Coronary artery (tissue), 2 donors: Measurements from ENCODE around the gene CCL3.
"Not testable (repeated sequence)": the region's sequence is repeated elsewhere in the genome, so short reads cannot be mapped to it uniquely, and the experiment has no call there.

Experiments used
- DNase-seq: peaks from one replicate; pipeline ENCODE4 v3.0.0-alpha.2; 2017; ENCODE audit warnings: low spot score
- H3K27ac ChIP-seq, 2 donors: fragments of 200-600 bp; sonication (generic); one replicate each; pipeline ENCODE4 v1.5.1; 2016 to 2019
- H3K4me3 ChIP-seq: fragments of 200-600 bp; sonication (generic); 2 replicates; pipeline ENCODE4 v1.5.1; 2016; ENCODE audit warnings: mild to moderate bottlenecking, moderate library complexity
- TF ChIP-seq, protein P1 (sequence below): fragments of 200-600 bp; sonication (generic); IDR thresholded peaks from one replicate; pipeline ENCODE4 v1.5.1; 2019; ENCODE audit warnings: antibody characterized with exemption

The CCL3 gene

DNA sequence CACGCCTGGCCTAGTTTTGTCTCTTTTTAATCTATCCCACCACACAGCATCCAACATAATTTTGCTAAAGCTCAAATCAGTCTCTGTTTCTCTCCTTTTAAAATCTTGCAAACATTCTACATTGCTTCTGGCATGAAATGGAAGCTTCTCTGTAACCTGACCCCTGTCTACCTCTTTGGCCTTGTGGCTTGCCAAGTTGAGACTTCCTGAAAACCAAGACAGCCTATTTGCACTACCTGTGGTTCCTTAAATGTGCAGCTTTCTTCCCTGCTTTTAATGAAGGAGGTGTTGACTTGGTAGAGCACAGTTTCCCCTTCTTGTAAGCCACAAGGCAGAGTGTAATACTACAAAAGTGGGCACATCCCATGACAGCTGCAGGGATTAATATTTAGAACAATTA is 6.0 kb upstream of the CCL3 start:
- no peak for DNase-seq
- Histone ChIP-seq H3K4me3 (no peak overlapping the region), H3K27ac (no peak overlapping the region)
- TF ChIP-seq, protein P1, sequence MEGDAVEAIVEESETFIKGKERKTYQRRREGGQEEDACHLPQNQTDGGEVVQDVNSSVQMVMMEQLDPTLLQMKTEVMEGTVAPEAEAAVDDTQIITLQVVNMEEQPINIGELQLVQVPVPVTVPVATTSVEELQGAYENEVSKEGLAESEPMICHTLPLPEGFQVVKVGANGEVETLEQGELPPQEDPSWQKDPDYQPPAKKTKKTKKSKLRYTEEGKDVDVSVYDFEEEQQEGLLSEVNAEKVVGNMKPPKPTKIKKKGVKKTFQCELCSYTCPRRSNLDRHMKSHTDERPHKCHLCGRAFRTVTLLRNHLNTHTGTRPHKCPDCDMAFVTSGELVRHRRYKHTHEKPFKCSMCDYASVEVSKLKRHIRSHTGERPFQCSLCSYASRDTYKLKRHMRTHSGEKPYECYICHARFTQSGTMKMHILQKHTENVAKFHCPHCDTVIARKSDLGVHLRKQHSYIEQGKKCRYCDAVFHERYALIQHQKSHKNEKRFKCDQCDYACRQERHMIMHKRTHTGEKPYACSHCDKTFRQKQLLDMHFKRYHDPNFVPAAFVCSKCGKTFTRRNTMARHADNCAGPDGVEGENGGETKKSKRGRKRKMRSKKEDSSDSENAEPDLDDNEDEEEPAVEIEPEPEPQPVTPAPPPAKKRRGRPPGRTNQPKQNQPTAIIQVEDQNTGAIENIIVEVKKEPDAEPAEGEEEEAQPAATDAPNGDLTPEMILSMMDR = no peak

DNA sequence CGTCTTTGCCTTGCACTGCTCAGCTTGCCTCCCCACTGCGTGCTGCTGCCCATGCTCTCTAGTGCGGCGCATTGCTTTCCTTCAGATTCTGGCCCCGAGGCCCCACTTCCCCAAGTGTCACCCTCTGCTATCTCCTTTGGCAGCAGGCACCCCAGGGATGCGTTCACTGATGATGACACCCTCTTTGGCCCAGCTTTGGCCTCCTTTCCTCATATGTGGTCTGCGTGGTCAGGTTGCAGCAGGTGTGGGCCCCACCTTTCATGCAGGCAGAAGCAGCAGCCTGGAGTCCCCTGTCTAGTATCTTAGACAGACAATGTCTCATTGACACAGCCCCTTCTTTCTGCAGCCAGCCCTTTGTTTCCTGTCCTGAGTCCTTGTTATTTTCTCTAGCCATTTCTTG is 4.8 kb upstream of the CCL3 start:
- no peak overlapping the region for H3K4me3 ChIP-seq
- DNase-seq = no peak
- TF ChIP-seq, protein P1 = no peak
- H3K27ac ChIP-seq = no peak overlapping the region

DNA sequence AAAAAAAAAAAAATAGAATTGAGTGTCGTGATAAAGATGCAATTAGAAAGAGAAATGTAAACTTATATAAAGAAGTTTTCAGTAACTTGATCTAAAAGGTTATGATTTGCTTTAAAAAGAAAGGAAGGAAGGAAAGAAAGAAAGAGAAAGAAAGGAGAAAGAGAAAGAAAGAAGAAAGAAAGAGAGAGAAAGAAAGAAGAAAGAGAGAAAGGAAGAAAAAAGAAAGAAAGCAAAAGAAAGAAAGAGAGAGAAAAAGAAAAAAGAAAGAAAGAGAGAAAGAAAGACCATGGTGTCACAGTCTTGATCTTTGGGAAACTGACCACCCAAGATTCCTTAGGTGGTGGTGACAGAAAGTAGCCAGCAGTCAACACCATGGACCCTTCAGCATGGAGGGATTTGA is 4.3 kb upstream of the CCL3 start:
- TF ChIP-seq, protein P1 = no peak
- Histone ChIP-seq H3K4me3 (no peak overlapping the region), H3K27ac (no peak overlapping the region)
- no peak for DNase-seq

DNA sequence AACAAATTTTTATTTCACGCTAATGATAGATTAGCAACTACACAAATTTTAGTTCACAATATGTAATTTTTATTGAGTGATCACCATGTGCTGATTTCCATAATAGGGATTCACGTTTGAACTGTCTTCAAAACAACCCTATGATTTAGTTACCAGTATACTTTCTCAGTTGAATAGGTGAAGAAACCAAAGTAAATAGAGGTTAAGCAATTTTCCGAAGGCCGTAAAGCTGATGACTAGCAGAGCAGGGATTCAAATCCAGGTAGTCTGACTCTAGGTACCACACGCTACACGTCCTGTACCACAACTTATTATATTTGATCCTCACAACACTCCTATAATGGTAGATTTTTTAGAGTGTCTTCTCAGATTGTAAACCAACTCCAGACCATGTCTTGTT is 2.8 kb upstream of the CCL3 start:
- not testable (repeated sequence) for DNase-seq, H3K27ac ChIP-seq, H3K4me3 ChIP-seq

DNA sequence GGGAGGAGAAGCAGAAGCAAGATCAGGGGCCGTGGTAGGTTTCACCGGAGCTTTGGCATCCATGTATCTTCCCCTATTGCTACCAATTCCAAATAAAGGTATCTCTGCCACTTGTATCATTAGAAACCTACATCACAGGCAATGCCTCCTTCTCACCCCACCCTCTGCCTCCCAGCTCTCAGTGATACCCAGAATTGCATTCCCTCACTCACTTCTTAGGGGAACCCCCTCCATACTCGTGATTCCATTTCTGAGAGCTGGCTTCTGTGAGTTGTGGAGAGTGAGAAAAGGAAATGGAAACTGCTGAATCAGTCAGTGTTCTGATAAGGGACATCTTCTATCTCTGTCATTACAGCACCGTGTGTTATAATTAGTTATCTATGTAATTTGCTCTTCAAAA is 2.3 kb upstream of the CCL3 start:
- no peak overlapping the region for H3K4me3 ChIP-seq
- TF ChIP-seq, protein P1 = no peak
- H3K27ac ChIP-seq = no peak overlapping the region
- no peak for DNase-seq

DNA sequence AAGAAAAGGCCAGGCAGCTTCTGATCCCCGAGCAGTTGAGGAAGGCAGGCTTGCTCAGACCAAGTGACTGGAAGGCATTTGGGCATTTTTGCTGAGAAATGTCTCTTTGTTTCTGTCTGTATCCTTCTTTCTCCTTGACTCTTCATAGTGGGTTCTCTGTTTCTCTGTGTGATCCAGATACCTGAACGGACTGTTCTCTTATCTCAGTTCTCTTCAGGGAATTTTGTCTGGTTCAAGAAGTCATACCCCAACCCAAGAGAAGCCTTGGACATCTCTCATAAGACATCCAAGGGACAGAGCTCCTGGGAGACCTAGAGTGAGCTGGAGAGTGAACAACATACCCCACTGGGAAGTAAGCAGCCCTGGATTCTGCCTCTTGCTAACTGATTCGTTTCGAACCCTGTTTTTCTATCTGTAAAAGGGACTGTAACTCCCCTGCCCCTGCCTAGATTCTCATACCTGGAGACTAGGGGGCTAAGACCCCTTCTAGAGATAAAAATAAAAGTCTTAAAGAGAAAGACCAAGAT is 541 bp downstream of the CCL3 start:
- H3K27ac ChIP-seq = no peak overlapping the region
- DNase-seq = no peak
- TF ChIP-seq, protein P1 = no peak
- no peak overlapping the region for H3K4me3 ChIP-seq

DNA sequence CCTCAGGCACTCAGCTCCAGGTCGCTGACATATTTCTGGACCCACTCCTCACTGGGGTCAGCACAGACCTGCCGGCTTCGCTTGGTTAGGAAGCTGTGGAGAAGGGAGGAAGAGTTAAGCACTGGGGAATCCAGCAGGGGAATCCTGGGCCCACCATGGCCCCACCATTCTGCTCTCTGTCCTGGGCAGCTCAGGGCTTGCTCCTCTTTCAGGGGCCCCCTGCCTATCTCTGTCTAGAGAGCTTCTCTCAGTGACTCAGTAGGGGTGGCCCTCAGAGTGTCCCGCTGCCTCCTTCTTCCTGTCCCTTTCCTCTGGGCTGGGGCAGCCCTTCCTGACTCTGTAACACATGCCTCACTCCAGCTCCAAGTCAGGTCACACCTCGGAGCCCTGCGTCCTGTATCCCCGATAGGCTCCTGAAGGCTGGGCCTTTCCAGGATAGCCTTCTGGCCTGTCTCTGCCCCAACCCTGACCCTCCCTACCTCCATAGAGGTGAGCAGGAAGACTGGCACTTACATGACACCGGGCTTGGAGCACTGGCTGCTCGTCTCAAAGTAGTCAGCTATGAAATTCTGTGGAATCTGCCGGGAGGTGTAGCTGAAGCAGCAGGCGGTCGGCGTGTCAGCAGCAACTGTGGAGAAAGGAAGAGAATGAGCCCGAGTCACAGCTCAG is 1.1 kb downstream of the CCL3 start:
- no peak overlapping the region for H3K4me3 ChIP-seq
- H3K27ac ChIP-seq = no peak overlapping the region
- TF ChIP-seq, protein P1 = no peak
- DNase-seq = no peak

DNA sequence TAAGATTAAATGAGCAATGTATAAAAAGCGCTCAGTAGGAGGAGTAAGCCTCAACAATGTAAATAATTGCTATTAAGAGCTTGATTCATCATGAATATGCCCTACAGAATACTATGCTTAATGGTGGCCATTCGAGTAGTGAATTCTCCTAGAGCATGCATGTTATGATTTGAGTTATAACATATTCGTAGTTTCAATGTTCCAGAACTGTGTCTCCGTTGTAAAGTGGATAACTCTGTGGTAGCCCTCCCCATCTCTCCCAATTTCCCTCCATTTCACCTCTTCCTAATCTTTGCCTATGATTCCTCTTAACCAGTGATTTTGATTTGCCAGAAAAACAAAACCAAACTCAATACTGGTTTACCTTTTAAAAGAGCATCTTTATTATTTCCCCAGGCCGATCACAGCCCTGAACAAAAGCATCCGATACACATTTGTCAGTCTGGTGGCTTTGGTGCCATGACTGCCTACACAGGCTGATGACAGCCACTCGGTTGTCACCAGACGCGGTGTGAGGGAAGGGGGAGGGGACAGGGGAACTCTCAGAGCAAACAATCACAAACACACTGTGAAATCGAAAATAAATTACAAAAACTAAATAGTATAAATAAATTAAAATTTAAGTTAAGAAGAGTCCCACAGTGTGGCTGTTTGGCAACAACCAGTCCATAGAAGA is 1.9 kb downstream of the CCL3 start:
- H3K4me3 ChIP-seq, H3K27ac ChIP-seq, DNase-seq: not testable (repeated sequence)

DNA sequence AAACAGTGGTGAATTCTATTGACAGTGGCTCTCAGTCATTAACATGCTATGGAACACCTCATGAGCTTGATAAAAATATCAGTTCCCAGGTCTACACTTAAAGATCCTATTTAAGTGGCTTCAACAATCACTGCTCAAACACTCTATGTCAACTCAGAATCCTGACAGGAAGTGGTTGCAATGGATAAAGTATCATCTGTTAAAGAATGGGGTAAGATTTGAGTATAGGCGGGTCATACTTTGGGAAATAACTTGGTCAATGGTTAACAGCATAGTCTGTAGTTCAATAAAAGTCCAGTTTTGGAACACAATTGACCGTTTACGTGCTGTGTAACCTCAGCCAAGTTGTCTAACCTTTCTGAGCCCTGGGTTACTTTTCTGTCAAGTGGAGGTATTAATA is 2.5 kb downstream of the CCL3 start:
- not testable (repeated sequence) for DNase-seq, H3K4me3 ChIP-seq, H3K27ac ChIP-seq
